Measurements from ENCODE around the gene CREBBP. TPM values are rescaled to one million over a fixed set of nuclear protein-coding genes. Genes with fewer than 3 reads are reported as not detected.

The CREBBP gene
- polyA plus RNA-seq, 2 of the 4 experiments (the other 2 are of a cell fraction), result 8.0 to 13.4 TPM

- no peak for TF ChIP-seq ZFP36 (IDR thresholded peaks at IDR 0.05; ENCODE audit: borderline replicate concordance, partially characterized antibody)
- no peak for TF ChIP-seq ATOH8 (CRISPR knock-in tag; IDR thresholded peaks at IDR 0.05; ENCODE audit: low read depth)
- TF ChIP-seq, protein P1, sequence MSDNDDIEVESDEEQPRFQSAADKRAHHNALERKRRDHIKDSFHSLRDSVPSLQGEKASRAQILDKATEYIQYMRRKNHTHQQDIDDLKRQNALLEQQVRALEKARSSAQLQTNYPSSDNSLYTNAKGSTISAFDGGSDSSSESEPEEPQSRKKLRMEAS (IDR thresholded peaks at IDR 0.05), result no peak
- TF ChIP-seq, protein P2, sequence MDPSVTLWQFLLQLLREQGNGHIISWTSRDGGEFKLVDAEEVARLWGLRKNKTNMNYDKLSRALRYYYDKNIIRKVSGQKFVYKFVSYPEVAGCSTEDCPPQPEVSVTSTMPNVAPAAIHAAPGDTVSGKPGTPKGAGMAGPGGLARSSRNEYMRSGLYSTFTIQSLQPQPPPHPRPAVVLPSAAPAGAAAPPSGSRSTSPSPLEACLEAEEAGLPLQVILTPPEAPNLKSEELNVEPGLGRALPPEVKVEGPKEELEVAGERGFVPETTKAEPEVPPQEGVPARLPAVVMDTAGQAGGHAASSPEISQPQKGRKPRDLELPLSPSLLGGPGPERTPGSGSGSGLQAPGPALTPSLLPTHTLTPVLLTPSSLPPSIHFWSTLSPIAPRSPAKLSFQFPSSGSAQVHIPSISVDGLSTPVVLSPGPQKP (IDR thresholded peaks at IDR 0.05; ENCODE audit: low read depth, low read length), result no peak
- TF ChIP-seq PHF8 (IDR thresholded peaks at IDR 0.05; ENCODE audit: borderline replicate concordance, low read depth), result no peak
These were observed 92.4 kb downstream of the CREBBP start (continued) for GRCh38 chr16:3787924-3788661.

DNA sequence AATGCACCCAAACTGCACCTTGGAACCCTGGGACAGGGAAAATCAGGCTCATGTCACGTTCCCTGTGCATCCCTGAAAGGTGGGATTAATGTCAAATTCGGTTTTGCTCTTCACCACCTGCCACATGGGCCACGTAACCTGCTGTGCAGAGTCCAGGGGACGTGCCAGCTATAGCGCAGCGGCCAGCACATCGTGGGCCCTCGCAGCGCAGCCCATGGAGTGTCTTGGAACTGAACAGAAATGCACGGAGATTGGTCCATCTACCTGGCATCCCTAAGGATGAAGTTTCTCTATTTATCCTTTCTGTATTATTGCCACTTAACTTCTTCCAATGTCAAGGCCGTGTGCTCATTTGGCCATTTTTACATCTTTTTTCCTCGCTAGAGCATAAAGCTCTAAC lies 95.1 kb downstream of the CREBBP start:
- ChIA-PET POLR2A (no interaction called here), CTCF (interaction anchor here (0.7 kb wide), 1 partner anchor 34 kb away, joined by 4 read pairs; no protein-coding TSS in a partner anchor)
- H3K4me2 ChIP-seq, result no peak overlapping the region
- no peak overlapping the region for H3K27ac ChIP-seq
- no peak for TF ChIP-seq FOSB (CRISPR knock-in tag; IDR thresholded peaks at IDR 0.05)
- no peak for TF ChIP-seq CHD4 (IDR thresholded peaks at IDR 0.05; ENCODE audit: borderline replicate concordance)
- TF ChIP-seq PHF8 (IDR thresholded peaks at IDR 0.05; ENCODE audit: borderline replicate concordance, low read depth), result no peak
- no peak for TF ChIP-seq ZNF302 (CRISPR knock-in tag; IDR thresholded peaks at IDR 0.05)
- TF ChIP-seq CEBPB (IDR thresholded peaks at IDR 0.05), result no peak
- TF ChIP-seq, protein P3, sequence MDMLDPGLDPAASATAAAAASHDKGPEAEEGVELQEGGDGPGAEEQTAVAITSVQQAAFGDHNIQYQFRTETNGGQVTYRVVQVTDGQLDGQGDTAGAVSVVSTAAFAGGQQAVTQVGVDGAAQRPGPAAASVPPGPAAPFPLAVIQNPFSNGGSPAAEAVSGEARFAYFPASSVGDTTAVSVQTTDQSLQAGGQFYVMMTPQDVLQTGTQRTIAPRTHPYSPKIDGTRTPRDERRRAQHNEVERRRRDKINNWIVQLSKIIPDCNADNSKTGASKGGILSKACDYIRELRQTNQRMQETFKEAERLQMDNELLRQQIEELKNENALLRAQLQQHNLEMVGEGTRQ (IDR thresholded peaks at IDR 0.05), result no peak
- TF ChIP-seq POLR2A (IDR thresholded peaks at IDR 0.05; ENCODE audit: low read length), result no peak
- TF ChIP-seq, protein P1 (IDR thresholded peaks at IDR 0.05), result no peak
- TF ChIP-seq MYC (IDR thresholded peaks at IDR 0.05; ENCODE audit: borderline replicate concordance, low read length), result no peak
- no peak for TF ChIP-seq EHF (CRISPR knock-in tag; IDR thresholded peaks at IDR 0.05)
- no peak for TF ChIP-seq MAFK (IDR thresholded peaks at IDR 0.05; ENCODE audit: partially characterized antibody)
- no peak for TF ChIP-seq HES2 (IDR thresholded peaks at IDR 0.05)
- TF ChIP-seq GATA3 (IDR thresholded peaks at IDR 0.05; ENCODE audit: borderline replicate concordance), result no peak
- TF ChIP-seq NFE2L2 (conservative IDR thresholded peaks at IDR 0.05; ENCODE audit: low read length), result no peak
- TF ChIP-seq RCOR1 (IDR thresholded peaks at IDR 0.05; ENCODE audit: low read depth, low read length), result no peak
- no peak for TF ChIP-seq TFCP2L1 (CRISPR knock-in tag; IDR thresholded peaks at IDR 0.05)
- TF ChIP-seq JUNB (IDR thresholded peaks at IDR 0.05), result no peak
- no peak overlapping the region for H3K4me3 ChIP-seq
- H3K4me1 ChIP-seq, result no peaks in the 10 kb centered on the region
- ATAC-seq (no peak), FAIRE-seq (no peak), DNase-seq (ENCODE audit: low read depth in 1 of 2, low spot score in 1 of 2) (no peak)
- H3K9me3 ChIP-seq, result no peaks in the 10 kb centered on the region
- 88% methylated on average over 12 of the region's 12 CpGs for WGBS (ENCODE audit: missing lambda C conversion rate)

GRCh38 chr16:3783516-3783915 lies 97.0 kb downstream of the CREBBP start:
- FAIRE-seq (no peak), DNase-seq (ENCODE audit: low read depth in 1 of 2, low spot score in 1 of 2) (no peak), ATAC-seq (no peak)
- ChIA-PET POLR2A (no interaction called here), CTCF (interaction anchor here (0.9 kb wide), 1 partner anchor 471 kb away, joined by 3 read pairs; no protein-coding TSS in a partner anchor)
- 85% methylated on average over 3 of the region's 3 CpGs for WGBS (ENCODE audit: missing lambda C conversion rate)
- Histone ChIP-seq H3K27ac (no peak overlapping the region), H3K4me1 (no peaks in the 10 kb centered on the region), H3K4me2 (no peak overlapping the region), H3K4me3 (no peak overlapping the region), H3K9me3 (no peaks in the 10 kb centered on the region)
- TF ChIP-seq HES2 (IDR thresholded peaks at IDR 0.05) (no peak), FOSL2 (IDR thresholded peaks at IDR 0.05) (no peak), FOSL2 (CRISPR knock-in tag; IDR thresholded peaks at IDR 0.05) (no peak), ESRRA (IDR thresholded peaks at IDR 0.05; ENCODE audit: borderline replicate concordance, low read length) (no peak), SMC3 (IDR thresholded peaks at IDR 0.05) (no peak), FOXS1 (CRISPR knock-in tag; IDR thresholded peaks at IDR 0.05) (no peak), BCL3 (IDR thresholded peaks at IDR 0.05) (no peak), REST (IDR thresholded peaks at IDR 0.05) (no peak), SREBF2 (IDR thresholded peaks at IDR 0.05) (no peak)

Data from A549 (cell line).